ENCODE measurements around the gene AHCYL1.
"Not testable (repeated sequence)": the region's sequence is repeated elsewhere in the genome, so short reads cannot be mapped to it uniquely, and the experiment has no call there.

AHCYL1 gene

DNA sequence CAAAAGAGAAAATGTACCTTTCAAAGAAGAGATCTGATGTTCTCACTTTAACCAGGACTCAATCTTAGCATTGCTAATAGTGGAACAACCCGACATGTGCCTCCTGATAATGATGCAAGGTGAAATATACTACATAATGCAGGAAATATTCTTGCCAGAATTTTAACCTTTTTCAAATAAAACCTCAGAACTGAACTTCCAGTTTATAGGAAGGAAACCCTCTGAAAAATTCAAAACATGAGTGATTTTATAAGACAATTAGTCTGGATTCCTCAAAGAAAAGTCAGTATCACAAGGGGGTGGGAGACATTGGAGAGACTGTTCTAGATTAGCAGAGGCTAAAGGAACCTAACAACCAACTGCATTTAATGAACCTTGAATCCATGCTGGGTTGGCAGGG, 18.1 kb downstream of the AHCYL1 start:
- DNase-seq, result no peak

DNA sequence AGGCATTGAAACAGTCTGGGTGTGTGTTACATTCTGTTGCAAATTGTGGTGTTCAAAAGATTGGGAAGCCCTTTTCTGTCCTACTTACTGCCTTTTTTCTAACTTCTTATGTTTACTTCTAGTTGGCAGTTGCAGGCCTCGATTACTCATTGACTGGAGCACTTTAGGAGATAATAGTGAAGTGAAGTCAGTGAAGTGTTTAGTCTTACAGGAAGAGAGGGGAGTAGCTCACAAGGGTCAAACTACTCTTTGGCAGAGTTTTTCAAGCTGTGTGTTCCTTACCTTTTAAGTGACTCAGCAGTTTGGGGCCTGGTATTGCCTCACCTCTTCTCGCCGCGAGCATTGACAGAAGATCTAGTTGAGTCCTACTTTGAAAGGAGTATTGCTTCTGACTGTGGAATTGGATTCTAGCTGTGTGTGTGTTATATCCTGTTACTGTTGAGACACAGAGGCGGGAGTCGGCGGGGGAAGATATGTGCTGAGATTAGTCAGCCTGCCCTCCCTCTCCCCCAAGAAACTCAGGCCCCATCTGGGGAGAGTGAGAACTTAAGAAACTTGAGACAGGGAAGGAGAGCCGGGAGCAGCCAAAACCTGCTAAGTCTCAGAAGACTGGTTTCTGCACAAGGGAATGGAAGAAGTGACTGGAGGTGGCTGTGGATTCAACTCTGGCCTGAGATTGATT, 19.3 kb downstream of the AHCYL1 start:
- no peak for DNase-seq

DNA sequence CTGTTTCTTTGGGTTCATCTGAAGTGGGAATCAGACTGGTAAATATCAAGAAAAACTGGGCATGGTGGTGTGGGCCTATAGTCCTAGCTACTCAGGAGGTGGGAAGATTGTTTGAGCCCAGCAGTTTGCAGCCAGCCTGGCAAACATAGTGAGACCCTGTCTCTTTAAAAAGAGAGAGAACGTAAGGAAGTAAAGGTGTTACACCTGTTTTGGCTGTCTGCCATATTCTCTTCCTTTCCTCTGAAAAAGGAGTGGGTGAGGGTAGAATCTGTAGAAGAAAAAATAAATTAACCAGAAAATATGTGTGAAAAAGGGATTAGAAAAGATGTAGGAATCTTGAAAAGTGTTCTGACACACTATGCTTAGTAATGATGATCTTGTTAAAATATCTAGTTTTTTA, 20.0 kb downstream of the AHCYL1 start:
- no peak for DNase-seq

DNA sequence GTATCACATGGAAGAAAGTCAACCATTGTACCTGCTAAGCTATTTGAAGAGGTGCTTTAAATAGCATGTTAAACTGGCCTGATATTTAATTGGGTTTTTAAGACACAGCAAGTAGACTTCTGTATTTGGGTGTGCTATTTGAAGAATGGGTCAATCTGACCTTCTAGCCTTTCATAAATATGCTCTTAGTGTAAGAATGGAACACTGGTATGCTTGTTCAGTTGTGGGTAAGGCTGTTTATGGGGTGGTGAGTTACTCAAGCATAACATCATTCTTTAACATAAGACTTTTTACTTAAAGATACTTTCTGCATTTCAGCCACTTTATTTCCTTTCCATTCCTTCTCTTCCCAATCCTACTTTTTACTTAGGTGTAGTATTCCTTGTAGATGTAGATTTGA, 21.4 kb downstream of the AHCYL1 start:
- DNase-seq, result no peak

DNA sequence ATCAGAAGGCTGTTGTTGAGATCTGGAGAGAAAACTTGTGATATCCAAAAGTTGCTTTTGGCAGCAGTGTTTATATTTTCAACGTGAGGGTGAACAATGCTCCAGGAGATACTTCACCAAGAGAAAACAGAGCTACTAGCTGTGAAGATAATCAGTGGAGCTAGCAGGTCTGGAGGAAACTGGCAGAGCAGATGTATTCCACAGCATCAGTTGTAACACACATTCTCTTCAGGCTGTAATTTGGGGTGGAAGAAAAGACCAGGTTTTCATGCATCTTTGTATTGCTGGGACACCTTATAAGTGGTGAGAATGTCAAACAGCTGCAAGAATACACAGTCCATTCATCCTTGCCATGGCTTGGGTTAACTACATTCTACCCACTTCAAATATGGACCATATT, 22.0 kb downstream of the AHCYL1 start:
- no peak for DNase-seq

DNA sequence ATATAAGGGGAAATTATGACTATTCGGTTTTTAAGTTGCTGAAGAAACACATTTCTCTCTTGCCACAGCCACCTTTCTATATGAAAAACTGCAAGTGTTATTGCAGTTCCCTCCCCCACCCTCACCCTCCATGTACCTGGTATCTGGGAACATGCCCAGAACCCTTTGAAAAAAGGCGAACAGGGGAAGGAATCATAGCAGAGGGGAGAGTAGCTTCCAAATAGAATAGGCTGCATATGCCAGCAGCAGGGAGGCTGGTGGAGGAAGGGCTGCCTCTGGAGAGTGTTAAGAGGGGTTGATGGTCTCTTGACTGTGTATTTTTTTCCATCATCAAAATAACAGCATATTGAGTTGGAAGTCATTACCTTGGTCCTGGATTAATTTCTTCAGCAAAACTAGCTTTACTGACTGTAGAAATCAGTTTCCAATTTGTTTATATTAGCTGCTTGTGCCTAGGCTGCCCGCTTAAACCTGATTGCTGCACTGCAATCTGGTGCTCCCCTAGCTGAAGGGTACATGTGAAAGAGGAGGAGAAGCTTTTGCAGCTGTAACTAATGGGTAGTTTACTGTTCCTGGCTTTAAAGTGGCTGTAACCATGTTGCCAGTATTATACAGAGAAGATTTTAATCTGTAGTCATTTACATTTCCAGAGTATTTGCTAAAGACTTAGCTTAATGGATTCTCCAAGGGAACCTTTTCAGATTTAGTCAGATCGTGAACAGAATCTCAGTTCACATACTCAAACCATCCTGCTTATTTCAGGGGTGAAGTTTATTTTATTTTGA, 22.7 kb downstream of the AHCYL1 start:
- DNase-seq, result no peak

DNA sequence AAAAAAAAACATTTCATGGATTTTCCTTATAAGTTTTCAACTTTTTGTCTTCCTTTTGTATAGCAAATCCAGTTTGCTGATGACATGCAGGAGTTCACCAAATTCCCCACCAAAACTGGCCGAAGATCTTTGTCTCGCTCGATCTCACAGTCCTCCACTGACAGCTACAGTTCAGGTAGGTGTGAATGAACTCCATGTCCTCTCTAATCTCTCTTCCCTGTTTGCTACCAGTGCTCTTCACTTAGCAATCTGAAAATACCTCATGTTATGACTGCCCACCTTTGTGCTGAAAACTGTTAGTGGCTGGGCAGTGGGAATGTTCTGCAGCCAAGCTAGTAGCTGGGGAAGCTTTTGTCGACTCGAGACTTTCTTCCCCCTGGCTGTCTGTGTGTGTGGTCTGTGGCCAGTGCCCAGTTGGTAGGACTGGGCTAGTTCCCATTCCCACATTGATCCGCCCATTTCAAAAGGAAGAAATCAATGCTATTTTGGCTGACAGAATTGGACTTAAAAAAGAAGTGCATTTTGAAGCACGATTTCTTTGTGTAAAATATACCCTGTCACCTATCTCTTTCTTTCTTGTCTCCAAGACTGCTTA, 24.5 kb downstream of the AHCYL1 start:
- no peak for DNase-seq

DNA sequence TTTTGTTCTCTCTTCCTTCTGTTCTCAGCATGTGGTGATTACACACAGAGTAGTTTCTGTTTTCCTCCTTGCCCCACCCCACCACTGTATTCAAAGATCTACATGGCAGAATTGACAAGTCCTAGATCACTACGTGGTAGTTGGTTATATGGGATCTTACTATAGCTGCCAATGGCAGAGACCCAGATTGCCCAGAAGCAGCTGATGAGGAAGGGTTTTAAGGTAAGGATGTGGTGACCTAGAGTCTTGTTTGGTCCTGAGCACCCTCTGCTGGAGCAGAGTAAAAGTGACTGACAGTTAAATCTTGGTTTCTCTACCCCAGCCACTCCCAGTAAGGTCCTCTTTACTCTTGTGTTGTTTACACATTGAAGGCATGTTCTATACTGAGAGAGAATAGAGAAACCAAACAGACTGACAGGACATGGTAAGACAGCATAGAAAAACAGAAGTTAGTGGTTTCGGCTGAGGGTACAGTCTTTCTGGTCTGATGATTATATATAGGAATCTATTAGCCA, 27.0 kb downstream of the AHCYL1 start:
- no peak for DNase-seq

DNA sequence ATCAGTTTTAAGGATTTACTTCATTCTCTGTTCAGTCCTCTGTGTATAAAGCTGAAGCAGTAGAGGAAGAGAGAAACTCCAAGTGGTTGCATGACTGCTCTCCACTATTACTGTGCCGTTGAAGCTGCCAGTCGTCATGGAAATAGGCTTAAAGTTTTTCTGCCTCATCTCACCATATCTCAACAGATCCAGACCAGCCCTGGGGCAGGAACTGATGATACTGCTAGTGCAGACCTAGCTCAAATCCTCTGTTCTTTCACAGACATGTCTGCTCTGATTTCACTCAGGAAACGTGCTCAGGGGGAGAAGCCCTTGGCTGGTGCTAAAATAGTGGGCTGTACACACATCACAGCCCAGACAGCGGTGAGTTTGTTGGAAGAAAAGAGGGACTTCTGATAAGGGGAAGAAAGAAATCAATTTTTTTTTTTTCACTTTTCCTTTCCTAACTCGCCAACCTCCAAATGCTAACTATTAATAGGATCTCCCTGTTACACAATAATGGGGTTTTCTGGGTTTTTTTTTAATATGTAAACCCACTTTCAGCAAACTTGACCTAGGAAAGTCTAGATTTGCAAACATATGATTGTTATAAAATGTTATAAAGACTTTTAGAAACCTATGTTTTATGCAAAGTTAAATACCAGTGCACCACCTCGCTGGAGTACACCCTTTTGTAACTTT, 27.7 kb downstream of the AHCYL1 start:
- DNase-seq, result no peak

DNA sequence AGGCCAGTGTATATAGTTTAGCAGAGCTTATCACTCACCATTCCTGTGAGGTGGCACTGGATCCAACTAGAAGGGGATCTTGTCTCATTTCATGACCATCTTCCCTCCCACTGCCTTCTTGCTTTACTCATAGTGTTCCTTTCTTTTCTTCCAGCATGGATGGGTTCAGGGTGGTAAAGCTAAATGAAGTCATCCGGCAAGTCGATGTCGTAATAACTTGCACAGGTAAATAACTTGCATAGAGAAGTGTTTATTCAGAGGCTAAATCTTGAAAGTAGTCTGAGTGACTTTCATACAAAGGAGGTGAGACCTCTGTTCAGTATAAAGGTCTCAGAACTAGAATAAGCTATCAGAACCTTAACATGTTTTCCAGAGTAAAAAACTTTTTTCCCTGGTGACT, 33.2 kb downstream of the AHCYL1 start:
- DNase-seq, result no peak

DNA sequence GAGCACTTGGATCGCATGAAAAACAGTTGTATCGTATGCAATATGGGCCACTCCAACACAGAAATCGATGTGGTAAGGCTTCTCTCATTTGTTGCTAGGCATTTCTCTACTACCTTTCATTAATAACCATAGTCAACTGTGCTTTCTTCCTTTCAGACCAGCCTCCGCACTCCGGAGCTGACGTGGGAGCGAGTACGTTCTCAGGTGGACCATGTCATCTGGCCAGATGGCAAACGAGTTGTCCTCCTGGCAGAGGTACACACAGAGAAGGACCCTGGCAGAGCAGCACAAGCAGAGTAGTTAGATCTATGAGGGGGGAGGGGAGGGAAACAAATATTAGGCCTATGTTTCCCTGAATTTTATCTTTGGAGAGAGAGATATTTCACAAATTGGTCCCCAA, 33.8 kb downstream of the AHCYL1 start:
- no peak for DNase-seq

DNA sequence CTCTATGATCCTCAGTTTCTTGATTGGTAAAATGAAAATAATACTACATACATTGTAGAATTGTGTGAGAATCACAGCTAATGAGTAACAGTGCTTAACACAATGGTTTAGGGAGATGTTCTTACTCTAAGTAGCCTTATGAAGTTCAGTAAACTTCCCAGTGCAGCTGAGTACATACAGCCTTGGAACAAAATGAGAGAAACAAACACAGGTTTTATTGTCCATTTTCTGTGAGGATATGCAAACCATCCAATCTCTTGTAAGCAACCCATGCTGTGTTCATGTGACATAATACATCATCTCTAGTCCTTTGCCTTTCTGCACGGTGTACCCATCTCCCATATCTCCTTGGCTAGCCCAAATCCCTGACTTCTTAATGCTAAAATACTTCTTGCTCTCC, 35.2 kb downstream of the AHCYL1 start:
- DNase-seq, result no peak

DNA sequence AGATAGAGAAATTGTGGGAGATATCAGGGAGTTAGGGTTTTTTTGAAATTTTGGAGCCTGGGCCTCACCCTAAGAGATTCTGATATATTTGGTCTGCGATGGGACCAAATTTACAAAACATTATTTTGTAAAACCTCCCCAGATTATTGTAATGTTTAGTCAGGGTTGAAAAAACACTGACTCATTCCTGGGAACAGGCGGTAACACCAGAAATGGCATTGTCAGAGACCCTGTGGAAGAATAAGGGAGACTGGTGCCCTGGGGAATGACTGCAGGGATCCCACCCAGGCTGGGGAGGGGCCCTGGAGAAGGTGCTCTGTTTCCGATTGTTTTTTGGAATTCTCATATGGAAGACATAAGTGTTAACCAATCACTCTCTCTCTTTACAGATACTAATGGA, 36.7 kb downstream of the AHCYL1 start:
- no peak for DNase-seq

DNA sequence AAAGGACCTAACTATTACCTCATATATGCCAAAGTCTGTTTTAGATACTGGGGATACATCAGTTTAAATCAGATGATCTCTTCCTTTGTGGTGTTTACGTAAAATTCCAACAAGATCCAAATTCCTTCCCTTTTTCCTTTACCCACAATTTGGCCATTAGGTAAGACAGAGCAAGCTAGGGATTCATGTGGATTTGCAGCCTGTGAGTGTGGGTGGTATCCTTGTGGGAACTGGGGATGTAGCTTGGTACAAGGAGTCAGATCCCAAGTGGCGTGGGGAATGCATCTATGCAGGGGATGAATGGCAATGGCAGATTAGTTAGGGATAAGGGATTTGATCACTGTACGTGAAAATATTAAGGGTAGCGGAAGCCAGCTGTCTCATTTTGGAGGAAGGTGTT, 40.0 kb downstream of the AHCYL1 start:
- DNase-seq, result no peak

DNA sequence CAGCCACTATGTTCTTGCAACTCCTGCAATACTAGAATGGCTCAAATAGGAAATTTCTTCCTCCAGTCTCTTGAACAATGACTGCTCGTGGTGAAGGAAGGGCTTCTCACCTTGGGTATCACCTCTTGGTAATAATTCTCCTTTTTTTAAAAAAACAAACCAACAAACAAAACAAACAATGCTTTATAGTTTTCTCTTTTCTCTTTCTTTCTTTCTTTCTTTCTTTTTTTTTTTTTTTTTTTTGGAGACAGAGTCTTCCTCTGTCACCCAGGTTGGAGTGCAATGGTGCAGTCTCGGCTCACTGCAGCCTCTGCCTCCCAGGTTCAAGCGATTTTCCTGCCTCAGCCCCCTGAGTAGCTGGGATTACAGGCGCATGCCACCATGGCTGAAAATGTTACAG, 46.1 kb downstream of the AHCYL1 start:
- not testable (repeated sequence) for DNase-seq

DNA sequence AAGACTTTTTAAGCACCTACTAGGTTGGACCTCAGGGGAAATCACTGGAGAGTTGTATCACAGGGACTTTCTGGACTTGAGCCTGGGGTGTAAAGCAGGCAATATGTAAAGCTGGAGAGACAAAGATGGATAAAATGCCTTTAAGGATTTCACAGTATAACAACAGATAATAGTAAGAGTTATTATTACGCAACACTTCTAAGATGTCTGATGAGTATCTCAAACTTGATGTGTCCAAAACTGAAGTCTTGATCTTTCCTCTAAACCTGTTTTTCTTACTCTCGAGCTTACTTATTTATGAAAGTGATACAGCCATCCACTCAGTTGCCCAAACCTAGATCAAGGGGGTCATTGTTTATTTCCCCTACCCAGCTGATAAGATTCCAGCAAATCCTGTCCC, 47.8 kb downstream of the AHCYL1 start:
- DNase-seq, result no peak

DNA sequence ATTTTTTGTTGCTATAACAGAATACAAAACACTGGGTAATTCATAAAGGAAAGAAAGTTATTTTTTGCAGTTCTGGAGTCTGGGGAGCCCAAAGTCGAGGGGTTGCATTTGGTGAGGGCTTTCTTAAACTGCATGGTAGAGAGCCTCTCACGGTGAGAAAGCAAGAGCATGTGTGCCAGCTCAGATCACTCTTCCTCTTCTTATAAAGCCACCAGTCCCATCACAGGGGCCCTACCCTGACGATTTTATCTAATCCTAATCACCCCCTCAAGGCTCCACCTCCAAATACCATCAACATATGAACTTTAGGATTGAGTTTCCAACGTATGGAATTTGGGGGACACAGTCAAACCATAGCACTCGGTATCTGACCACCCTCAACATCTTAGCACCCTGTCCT, 48.9 kb downstream of the AHCYL1 start:
- DNase-seq, result no peak

DNA sequence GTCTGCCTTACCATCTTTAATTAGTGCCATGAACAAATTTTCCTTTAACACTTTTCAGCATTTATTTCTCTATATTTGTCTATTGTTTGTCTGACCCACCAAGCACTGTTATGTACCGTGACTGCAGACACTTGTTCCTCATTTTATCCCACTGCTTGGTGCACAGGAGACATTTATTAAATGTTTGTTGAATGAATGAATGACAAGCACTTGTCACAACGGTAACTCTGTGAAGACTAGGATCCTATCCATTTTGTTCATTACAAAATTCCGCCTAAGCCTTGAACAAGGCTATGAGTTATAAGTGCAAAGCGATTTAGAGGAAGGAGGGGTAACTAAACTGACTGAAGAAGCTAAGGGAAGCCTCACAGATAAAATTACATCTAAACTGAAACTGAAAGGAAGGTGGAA, 49.5 kb downstream of the AHCYL1 start:
- no peak for DNase-seq

DNA sequence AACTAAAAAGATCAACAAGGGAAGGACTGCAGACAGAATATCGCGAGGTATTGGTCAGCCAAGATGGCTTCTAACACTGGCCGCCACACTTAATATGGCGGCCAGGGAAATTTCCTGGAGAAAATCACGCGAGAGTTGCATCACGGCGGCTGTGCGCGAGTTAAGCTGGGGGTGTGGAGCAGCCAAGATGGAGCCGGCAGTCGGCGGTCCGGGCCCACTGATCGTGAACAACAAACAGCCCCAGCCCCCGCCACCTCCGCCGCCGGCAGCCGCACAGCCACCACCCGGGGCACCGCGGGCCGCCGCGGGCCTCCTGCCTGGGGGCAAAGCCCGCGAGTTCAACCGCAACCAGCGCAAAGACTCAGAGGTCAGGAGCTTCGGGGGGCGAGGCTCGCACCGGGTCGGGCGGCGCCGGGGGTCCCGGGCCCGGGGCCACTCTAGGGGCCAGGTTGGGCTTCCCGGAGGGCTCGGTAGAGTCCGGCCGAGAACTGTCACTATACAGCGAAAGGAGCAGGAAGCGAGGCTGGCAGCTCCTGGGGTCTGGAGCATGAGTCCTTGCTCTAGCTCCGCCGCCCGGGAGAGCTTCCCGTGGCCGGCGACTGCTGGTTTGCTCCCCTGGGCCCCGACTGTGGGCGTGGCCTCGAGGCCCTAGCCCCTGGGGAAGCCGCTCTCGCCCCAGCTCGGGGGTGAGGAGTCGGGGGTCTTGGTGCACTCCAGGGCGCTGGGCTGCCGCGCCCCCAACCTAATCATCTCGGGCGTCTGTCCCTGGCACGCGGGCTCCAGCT, 50.1 kb downstream of the AHCYL1 start, which contains the start of gene STRIP1:
Gene STRIP1 (plus strand): TSS at position 174 of the 785 bp plus-strand sequence. CDS start 14 bp downstream, at position 188.
- peak; percentile 91 to 92 for DNase-seq

DNA sequence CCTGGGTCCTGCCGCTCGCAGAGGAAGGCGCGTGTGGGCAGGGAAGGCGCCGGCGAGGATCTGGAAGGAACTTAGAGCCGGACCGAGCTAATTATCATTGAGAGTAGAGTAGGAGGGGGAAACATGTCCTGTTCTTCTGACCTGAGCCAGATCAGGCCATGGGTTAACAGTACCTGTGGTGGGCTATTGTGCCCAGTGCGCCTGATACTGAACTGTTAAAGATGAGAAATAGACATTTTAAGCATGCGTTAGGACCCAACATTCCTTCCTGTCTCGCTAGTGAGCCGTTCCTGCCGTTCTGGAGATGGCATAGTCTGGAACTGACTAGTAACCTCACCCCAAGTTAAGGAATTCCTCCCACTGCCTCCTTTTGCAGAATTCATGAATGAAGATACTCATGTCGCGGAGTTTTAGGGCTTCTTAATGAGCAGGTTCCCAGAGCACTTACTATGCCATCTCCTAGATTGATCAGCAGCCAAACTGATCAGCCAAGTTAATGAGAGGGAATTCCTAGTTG, 50.7 kb downstream of the AHCYL1 start:
- peak in 1 of 2 experiments; percentile 6 for DNase-seq

DNA sequence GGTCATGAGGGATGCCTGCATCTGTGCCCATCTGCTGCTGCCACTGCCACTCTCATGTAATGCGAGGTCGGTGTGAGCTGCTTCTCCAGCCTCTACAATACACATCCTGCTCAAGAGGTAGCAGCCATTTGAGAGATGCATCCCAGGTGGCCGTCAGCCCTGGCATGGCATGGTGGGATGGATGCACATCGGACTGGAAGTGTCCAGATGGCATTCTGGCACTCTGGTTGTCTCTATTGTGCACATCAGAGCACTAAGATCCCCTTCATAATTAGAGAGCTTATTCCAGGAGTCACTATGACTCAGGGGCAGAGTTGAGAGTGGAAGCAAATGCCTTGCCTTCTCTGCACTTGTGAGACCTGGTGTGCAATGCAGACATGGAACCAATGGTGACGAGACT, 53.7 kb downstream of the AHCYL1 start:
- DNase-seq, result no peak

DNA sequence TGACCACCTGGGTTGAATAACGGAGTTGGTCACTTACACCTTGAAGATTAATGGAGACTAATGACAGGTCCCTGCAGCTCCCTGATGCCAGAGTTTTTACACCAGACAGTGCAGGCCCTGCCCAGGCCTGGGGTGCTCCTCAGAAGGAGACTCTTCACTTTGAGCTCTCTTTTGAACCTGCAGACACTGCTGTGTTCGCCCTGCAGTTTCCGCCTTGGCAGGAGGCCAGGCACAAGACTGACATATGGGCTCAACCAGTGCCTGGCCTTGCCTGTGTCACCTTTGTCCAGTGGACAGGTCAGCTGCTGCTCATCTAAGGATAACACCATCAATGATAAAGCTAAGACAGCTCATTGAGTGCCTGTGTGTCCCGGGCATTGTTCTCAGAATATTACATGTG, 55.1 kb downstream of the AHCYL1 start:
- DNase-seq, result no peak

Measured in NCI-H187 (cell line).